NCI-H1417 treated with DMSO at 0.1 percent for 48 hours (cell line): ENCODE results near the gene FGF14.

Source experiments
- DNase-seq: peaks from one replicate; lab custom pipeline; 2025; lab: John Stamatoyannopoulos, UW

Gene FGF14

GRCh38 chr13:102401766-102402165, at the start of gene FGF14:
Gene FGF14 (minus strand): TSS chr13:102402048.
- no peak for DNase-seq

- DNase-seq: no peak
Observed at GRCh38 chr13:102443249-102443648, 41.4 kb upstream of the FGF14 start.

- DNase-seq: no peak
Observed at GRCh38 chr13:102441085-102441484, 39.2 kb upstream of the FGF14 start.

- no peak for DNase-seq
Observed at GRCh38 chr13:102440259-102440936, 38.5 kb upstream of the FGF14 start.

DNA sequence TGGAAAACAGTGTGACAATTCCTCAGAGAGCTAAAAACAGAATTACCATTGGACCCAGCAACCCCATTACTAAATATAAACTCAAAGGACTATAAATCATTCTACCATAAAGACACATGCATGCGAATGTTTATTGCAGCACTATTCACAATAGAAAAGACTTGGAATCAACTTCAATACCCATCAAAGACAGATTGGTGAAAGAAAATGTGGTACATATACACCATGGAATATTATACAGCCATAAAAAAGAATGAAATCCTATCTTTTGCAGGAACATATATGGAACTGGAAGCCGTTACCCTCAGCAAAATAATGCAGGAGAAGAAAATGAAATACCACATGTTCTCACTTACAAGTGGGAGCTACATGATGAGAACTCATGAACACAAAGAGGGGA, 20.8 kb upstream of the FGF14 start:
- DNase-seq: no peak

DNA sequence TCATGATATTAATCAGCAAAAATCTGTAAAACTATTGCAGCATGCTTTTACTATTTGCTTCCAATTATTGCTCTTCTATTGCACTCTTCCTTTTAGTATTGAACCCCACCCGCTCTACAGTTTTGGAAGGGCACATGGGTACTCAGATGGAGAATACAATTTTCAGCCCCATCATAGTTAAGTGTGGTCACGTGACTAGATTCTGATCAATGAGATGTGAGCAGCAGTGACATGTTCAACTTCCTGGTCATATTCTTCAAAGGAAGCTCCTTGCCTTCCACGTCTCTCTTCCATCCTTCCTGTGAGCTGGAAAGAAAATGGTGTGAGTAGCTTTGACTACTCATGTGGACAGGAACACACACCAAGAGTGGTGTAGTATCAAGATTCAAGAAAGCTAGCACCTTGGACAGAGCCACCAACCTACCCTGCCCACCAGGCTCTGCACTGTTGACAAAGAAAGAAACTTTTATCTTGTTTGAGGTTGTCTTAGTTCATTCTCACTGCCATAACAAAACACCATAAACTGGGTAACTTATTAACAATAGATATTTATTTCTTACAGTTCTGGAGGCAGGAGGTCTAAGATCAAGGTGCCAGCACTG, 3.8 kb upstream of the FGF14 start:
- no peak for DNase-seq

GRCh38 chr13:102402290-102402689, 442 bp upstream of the FGF14 start:
- DNase-seq: no peak

GRCh38 chr13:102401265-102401664, 583 bp downstream of the FGF14 start:
- no peak for DNase-seq

DNA sequence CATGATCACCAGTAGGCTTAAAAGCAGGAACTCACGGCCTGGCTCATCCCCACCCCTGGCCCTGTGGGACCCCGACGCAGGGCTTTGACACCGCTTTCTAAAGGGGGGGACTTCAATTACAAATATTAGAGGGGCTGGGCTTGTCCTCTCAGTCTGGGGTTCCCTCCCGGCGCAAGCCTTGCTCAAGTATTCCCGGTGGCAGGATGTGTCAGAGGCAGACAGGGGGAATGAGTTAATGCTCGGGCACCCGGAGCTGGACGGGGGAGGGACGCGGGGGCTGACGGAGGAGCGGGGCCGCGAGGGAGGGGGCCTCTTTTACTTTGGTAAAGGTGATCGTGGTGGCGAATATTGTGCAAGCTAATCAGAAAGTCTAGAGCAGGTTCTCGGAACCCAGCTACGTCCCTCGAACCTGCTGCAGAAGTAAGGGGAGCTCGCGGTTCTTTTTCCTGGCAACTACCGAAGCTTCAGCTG, 1.1 kb downstream of the FGF14 start:
- DNase-seq: no peak

DNA sequence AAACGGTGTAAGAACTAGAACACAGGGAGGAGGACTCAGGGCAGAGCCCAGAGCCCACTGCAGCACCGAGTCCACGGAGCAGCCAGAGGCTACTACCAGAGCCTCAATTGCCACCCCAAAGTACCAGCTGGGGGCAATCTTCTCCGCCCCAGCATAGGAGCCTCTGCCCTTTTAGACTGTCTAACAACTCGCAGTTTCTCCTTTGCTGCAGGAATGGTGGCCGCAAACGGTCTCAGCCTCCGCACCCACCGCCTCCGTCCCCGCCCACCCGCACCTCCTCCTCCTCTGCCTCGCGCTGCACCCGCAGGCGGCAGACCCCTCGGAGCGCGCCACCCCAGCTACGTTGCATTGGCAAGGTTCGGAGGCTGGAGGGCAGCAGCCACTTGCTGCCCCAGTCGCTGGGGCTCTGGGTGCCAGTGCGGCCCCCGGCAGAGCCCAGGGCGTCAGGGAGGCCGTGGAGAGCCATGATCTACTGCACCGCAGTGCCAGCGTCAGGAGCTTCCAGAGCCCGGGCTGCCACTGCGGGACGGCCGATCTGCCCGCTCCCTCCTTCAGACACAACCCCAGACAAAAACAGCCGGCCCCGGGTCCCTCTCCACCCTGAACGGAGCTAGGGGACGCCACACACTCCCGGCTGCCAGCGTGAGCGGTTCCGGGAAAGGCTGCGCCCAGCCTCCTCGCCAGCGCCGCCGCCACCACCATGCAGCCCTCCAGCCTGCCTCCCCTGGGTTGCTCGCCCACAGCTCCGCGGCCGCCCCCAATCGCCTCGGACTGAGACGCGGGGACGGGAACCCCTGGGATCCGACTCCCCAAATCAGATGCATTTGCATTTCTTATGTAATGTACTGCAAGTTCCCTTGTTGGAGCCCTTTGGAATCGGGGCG, 1.8 kb downstream of the FGF14 start:
- no peak for DNase-seq

DNA sequence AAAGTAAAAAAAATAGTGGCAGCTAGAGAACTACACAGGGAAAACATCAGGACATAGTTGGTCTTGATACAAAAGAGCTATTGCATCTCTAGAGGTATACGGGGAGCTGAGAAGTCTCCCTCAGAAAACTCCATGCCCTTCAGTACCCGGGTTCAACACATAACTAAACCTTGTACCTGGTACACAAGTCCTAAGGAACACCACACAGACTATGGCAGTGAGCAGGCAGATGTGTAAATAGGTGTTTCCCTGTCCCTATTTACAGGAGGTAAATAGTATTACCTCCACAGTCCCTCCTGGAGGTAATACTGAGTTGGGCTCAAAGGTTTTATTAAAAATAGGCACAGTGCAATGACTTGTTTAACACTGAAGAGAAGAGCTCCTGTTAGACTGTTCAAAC, 5.9 kb downstream of the FGF14 start:
- DNase-seq: no peak

DNA sequence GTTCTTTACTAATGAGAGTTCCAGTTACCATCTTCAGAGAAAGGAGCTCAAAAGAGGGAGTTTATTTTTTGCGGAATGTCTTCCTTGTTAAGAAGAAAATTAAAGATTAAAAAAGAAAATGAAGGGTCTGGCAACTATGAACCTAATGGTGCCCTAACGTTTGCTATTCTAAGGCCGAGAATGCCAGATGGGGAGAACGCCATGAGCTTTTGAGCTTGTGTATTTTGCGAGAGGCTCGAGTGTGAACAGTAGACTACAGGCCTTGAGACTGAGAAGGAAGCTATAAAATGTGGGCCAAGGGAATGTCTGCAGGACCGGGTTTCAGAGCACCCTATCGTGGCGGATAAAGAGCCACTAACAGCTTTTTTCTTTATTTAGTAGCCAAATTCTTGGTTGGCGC, 6.7 kb downstream of the FGF14 start:
- DNase-seq: no peak

GRCh38 chr13:102394158-102395053, 7.4 kb downstream of the FGF14 start:
- peak; percentile 93 for DNase-seq

DNA sequence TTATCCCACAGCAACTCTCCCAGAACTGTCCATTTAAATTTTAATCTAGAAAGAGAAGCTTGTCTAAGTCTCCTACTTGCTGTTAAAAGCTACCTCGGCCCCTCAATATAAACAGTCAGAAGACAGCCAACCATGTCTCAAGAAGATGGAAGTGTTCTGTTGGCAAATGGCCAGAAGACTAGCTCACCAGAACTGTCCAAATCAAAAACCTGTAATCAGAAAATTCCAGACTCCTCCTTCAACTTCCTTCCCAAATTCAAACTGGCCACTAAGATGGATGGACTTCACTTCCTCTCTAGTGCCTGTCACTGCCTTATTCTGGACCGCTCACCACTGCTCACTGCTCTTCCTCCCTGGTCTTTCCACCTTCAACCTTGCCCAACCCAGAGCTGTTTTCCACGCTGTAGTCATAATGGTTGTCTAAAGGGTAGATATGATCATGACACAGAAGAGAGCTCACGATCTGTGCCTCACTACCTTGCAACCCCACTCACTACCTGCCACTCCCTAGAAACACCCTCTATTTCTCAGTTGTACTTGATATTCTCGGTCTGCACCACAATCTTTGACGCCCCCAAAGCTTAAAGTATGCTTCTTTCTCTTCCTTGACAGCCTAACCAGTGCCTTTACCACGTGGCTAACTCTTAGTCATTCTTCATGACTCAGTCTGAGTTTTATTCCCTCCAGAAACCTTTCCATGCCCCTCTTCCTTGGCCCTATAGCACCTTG, 9.2 kb downstream of the FGF14 start:
- no peak for DNase-seq

DNA sequence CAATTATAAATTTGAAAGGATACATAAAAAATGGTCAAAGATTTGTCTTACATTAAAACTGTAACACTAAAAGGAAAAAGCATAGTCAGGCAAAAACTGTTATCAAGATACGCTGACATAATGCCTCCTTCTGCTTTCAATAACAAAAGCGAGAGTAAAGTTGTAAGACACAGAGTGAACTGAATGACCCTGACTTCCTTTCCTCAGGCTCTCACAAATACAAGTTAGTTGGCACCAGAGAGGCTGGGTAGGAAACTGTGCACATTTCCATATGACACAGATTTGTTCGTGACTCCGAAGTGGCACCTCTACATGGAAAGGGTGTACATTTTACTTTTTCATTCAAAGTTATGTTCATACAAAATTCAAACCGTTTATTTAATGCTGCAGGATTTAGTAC, 15.4 kb downstream of the FGF14 start:
- no peak for DNase-seq

- no peak for DNase-seq
Observed at GRCh38 chr13:102380012-102380411, 21.8 kb downstream of the FGF14 start.

DNA sequence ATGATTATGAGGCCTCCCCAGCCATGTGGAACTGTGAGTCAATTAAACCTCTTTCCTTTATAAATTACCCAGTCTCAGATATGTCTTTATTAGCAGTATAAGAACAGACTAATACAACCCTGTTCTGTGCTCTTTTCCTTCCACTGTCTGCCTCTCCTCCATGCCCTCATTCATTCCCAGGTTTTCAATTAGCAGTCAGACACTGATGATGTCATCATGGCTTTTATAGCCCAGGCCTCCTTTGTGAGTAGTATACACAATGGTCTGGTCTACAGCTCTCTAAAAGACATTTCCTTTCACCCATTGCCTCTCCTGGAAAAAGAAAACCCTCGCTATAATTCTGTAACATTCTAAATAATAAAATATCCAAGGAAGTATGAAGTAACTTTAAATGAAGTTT, 25.5 kb downstream of the FGF14 start:
- no peak for DNase-seq

GRCh38 chr13:102374726-102375125, 27.1 kb downstream of the FGF14 start:
- DNase-seq: no peak

GRCh38 chr13:102374233-102374632, 27.6 kb downstream of the FGF14 start:
- no peak for DNase-seq

GRCh38 chr13:102373221-102373620, 28.6 kb downstream of the FGF14 start:
- DNase-seq: no peak

DNA sequence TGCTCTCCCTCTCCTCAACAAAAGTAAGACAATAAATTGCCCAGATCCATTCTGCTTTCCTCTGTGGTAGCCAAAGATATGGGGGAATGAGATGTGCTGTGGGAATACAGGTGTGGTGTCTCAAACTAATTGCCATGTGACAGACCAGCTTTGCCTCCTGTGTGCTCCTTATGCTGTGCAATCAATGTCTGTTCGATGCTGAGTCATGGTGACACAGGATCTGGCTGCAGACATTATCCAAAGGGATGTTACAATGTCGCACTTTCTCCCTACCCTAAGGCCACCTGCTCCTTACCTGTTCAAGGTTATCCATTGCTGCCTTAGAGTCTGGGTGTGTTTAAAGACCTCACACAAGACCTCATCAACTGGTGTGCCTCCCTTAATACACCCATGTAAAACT, 32.5 kb downstream of the FGF14 start:
- no peak for DNase-seq
